Mucosa of descending colon (tissue), 3 donors: ENCODE data around the gene BCL2. TPM values are rescaled to one million over a fixed set of nuclear protein-coding genes. Genes with fewer than 3 reads are reported as not detected.
"Not testable (repeated sequence)": the region's sequence is repeated elsewhere in the genome, so short reads cannot be mapped to it uniquely, and the experiment has no call there.

Experiments used
- ATAC-seq: fragments of 200-7000 bp; cut with Tn5 transposase; one replicate; pipeline ENCODE4 v1.9.1; 2020; ENCODE audit warnings: mild to moderate bottlenecking, moderate library complexity
- DNase-seq, 3 donors: peaks; one replicate each; pipeline ENCODE4 v3.0.0-alpha.2; 2020
- H3K36me3 ChIP-seq: fragments of 200-600 bp; one replicate; pipeline ENCODE4 v1.8.0; 2021; ENCODE audit warnings: low read depth, mild to moderate bottlenecking
- H3K4me1 ChIP-seq: fragments of 200-600 bp; one replicate; pipeline ENCODE4 v1.8.0; 2021; ENCODE audit warnings: low read depth, mild to moderate bottlenecking
- H3K4me3 ChIP-seq: fragments of 200-600 bp; one replicate; pipeline ENCODE4 v1.8.0; 2021; ENCODE audit warnings: mild to moderate bottlenecking
- H3K9me3 ChIP-seq: fragments of 200-600 bp; one replicate; pipeline ENCODE4 v1.8.0; 2021; ENCODE audit warnings: mild to moderate bottlenecking
- intact Hi-C, 2 donors: fragments of 100-400 bp; cut with DNase I in 1 of 2; cut with micrococcal nuclease in 1 of 2; formaldehyde crosslinking; loops; one replicate each; pipeline versions ENCODE4 v1.11.0 to v1.11.1; 2022; cut with DNase I, micrococcal nuclease
- total RNA-seq, 3 donors: library from RNA; stranded (reverse); fragmentation: NEBNext Ultra II Directional in 2 of 3; extraction: Animal tissue kit (Norgen Biotek cat#: 25700) in 2 of 3; gene quantifications; one replicate each; pipeline versions ENCODE4 v1.2.1 to v1.2.4, GENCODE V29; 2021 to 2023
- TF ChIP-seq, protein P1 (sequence below): fragments of 200-600 bp; IDR thresholded peaks from one replicate; pipeline ENCODE4 v1.8.0; 2022; ENCODE audit warnings: antibody characterized with exemption, mild to moderate bottlenecking
- donor health status: DM: no; HTN: no; CAD: no; lungs with moderate emphysema.
- donor health status: DM: no; HTN: no; CAD: no.
- donor health status: DM: no; HTN: yes; CAD: no.

The BCL2 gene
- total RNA-seq, 3 donors from 2014 or later: 17.7 to 25.7 (median 20.5) TPM

DNA sequence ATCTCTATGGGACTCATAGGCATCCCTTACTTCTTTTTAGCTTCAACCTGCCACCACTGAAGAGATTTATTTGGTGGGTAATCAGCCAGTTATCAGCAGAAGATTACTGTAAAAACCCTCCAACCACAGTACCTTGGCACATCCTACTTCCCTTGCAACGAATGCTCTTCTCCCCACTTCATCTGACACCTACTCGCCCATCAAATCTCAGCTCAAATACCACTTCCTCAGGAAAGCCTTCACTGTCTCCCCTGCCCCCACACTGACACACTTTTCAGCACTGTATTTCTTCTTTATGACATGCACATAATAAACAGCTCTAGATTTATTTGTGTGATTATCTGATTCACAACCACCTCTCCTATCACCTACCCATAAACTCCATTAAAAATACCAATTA is 44.4 kb upstream of the BCL2 start:
- Histone ChIP-seq H3K9me3 (no peaks in the 10 kb centered on the region), H3K4me1 (peaks cover 9% of the 10 kb centered on the region), H3K36me3 (no peaks in the 10 kb centered on the region), H3K4me3 (no peak overlapping the region)
- DNase-seq (no peak), ATAC-seq (no peak)
- intact Hi-C loops: no loop called here
- TF ChIP-seq, protein P1, sequence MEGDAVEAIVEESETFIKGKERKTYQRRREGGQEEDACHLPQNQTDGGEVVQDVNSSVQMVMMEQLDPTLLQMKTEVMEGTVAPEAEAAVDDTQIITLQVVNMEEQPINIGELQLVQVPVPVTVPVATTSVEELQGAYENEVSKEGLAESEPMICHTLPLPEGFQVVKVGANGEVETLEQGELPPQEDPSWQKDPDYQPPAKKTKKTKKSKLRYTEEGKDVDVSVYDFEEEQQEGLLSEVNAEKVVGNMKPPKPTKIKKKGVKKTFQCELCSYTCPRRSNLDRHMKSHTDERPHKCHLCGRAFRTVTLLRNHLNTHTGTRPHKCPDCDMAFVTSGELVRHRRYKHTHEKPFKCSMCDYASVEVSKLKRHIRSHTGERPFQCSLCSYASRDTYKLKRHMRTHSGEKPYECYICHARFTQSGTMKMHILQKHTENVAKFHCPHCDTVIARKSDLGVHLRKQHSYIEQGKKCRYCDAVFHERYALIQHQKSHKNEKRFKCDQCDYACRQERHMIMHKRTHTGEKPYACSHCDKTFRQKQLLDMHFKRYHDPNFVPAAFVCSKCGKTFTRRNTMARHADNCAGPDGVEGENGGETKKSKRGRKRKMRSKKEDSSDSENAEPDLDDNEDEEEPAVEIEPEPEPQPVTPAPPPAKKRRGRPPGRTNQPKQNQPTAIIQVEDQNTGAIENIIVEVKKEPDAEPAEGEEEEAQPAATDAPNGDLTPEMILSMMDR: no peak

DNA sequence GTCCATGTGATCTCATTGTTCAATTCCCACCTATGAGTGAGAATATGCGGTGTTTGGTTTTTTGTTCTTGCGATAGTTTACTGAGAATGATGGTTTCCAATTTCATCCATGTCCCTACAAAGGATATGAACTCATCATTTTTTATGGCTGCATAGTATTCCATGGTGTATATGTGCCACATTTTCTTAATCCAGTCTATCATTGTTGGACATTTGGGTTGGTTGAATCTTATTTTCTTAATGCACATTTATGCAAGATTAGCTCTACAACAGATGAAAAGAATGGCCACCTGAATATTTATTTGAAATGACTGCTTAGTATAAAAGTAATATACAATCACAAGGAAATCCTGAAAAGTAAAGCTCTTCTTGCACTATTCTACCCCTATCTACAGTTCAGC is 43.9 kb upstream of the BCL2 start:
- DNase-seq, H3K36me3 ChIP-seq, H3K4me3 ChIP-seq, H3K4me1 ChIP-seq, H3K9me3 ChIP-seq, intact Hi-C loops, ATAC-seq: not testable (repeated sequence)

DNA sequence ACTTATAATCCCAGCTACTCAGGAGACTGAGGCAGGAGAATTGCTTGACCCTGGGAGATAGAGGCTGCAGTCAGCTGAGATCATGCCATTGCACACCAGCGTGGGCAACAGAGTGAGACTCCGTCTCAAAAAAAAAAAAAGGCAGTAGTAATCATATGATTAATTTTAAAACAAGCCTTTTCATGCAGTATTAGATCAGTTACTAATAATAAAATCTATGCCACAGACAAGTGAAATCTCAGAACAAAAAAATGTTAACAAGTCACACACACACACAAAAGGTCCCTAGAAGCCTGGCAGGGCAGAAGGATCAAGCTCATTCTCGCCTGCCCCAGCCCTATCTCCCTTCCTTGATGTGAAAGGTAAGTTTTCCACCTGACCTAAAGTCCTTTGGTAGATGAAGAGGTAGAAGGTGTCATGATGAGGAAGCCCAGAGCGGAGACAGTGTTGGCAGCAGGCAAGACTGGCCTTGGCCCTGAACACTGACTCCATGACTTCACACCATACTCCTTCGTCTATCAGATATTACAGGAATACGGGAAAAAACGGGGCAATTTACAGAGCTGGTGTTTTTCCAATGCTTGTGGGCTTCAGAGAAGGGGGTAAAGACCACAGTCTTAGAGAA is 36.8 kb upstream of the BCL2 start:
- DNase-seq (no peak), ATAC-seq (no peak)
- H3K9me3 ChIP-seq: no peaks in the 10 kb centered on the region
- intact Hi-C loops: no loop called here
- no peaks in the 10 kb centered on the region for H3K4me1 ChIP-seq
- no peaks in the 10 kb centered on the region for H3K36me3 ChIP-seq
- H3K4me3 ChIP-seq: no peak overlapping the region
- TF ChIP-seq, protein P1: no peak

DNA sequence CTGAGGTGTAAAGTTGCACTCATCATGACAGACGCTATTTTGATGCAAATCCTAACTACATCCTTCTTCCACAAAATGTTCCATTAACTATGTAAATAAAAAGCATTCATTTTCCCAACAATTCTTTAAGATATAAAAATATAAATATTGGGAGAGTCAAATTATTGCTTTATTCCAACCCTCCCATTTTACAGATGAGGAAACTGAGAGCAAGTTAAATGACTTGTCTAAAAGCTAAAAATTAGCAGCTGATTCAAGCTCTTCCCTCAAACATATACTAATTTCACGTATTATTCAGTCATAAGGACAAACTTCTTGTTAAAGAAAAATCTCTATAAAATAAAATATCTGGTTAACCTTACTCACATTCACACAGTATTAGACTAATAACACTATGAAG is 30.7 kb upstream of the BCL2 start:
- TF ChIP-seq, protein P1: no peak
- DNase-seq (no peak), ATAC-seq (no peak)
- Histone ChIP-seq H3K36me3 (no peaks in the 10 kb centered on the region), H3K4me1 (no peaks in the 10 kb centered on the region), H3K4me3 (no peak overlapping the region), H3K9me3 (no peaks in the 10 kb centered on the region)
- intact Hi-C loops: no loop called here

DNA sequence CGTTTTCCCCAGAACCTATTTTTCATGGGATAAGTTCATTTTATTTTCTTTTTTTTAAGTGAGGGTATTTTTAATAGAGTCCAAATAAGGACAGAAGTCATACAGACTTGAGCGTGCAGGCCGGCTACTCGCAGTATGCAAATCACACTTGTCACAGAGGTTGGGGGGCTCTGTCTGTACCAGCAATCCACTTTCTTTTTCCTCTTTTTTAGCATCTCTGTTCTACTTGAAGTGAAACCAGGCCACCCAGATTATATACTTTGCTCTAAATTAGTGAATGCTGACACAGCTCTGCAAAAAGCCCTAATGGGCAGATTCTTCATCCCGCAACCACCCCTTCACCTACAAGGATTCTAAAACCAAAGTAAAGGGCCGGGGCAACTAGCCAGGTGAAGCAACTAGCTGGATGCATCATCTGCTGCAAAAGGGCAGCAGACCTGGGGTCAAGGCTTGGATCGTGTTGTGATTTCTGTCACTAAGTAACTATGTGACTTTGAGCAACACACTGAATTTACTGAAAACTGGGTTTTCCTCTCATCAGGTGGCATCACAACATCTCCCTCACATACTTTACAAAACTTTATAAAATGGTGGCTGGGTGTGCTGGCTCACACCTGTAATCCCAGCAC is 29.1 kb upstream of the BCL2 start:
- Histone ChIP-seq H3K4me3 (no peak overlapping the region), H3K36me3 (no peaks in the 10 kb centered on the region), H3K4me1 (no peaks in the 10 kb centered on the region), H3K9me3 (no peaks in the 10 kb centered on the region)
- no peak for DNase-seq
- TF ChIP-seq, protein P1: no peak
- intact Hi-C loops: no loop called here
- no peak for ATAC-seq

DNA sequence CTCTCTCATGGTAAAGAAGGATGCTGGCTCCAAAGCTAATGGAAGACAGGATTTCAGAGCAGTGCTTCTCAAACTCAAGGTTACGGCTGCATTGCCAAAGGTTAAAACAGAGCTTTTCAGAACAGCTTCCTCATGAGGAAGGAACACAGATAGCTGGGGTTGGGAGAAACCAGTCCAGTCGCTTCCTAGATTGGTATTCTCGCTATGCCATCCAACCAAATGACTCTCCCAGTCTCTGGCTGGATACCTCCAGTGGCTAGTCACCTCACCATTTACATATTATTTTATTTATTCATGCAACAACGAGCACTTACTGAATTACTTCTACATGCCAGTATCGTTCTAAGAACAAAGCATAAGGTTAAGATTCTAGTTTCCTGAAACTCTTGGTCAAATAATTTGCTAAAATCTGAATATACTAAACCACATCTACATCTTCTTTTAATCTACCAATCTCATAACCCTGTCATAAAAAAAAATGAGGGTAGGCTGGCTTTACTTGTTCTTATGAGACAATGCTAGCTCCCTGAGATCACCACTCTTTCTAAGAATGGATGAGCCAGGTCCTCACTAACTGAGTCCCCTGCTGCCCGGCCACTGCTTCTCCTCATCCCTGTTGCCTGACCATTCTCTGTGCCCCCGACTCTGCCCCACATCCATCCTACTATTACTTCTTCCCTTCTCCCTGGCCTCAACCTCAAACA is 27.1 kb upstream of the BCL2 start:
- Histone ChIP-seq H3K9me3 (no peaks in the 10 kb centered on the region), H3K4me3 (no peak overlapping the region), H3K36me3 (no peaks in the 10 kb centered on the region), H3K4me1 (no peaks in the 10 kb centered on the region)
- intact Hi-C loops: no loop called here
- DNase-seq: no peak
- no peak for ATAC-seq
- TF ChIP-seq, protein P1: no peak
